GM12872 (cell line): ENCODE data around the gene GNG3.

Experiments
- CTCF ChIP-seq: IDR thresholded peaks from 3 replicates; pipeline ENCODE4 v1.5.1; 2011; ENCODE audit warnings: low read depth, mild to moderate bottlenecking, low read length, moderate library complexity; ENCODE audit not compliant: insufficient read depth

The GNG3 gene

DNA sequence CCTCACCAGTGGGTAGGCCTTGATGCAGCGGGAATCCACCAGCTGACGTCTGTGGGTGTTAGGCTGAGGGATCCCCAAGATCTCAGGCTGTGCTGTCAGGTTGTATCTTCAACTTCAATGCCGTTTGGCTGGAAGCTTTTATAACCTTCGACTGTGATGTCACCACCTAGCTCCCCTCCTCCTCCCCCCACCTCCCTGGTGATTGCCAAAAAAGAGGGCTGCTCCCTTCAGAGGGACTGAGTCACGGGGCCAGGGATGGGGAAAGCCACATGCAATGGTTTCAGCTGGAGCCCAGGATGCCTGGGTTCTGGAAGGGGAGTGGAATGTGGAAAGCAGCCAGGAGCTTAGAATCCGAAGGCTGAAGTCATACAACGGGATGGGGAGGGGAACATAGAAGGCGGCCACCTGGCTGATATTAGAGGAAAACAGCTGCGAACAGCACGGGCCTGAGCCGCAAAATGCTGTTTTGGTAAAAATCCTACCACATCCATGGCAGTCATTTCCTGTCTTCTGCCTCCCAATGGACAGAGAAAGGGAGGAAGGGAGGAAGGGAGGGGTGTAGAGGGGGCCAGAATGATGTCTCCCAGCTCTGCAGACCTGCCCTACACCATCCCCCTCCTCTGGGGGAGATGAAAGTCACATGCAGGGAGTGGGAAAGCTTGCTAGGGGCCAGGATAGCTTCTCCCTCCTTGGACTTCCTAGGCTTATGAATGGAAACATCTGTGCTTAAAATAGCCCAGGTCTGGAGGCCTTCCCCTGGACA is 17.9 kb upstream of the GNG3 start, which contains the start of gene LRRN4CL:
Gene LRRN4CL (minus strand): TSS at position 110 of the 763 bp plus-strand sequence. CDS start 1,022 bp downstream, outside the sequence.
- no peak for TF ChIP-seq CTCF

- TF ChIP-seq CTCF = peak; percentile 88
Measured at GRCh38 chr11:62694455-62695167, 12.9 kb upstream of the GNG3 start.

DNA sequence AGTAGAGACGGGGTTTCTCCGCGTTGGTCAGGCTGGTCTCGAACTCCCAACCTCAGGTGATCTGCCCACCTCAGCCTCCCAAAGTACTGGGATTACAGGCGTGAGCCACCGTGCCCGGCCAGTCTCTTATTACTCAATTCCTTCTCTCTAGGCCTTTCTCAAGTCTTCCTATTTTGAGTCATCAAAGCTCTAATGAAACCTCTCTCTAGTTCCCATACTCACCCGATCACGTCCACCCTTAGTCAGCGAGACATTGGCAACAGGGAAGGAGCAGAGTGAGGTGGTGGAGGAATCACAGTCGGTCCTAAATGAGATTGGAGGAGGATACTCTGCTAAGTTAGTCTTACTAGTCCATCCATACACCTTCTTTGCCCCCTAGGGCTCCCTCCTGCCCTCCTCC is 5.2 kb upstream of the GNG3 start:
- TF ChIP-seq CTCF = no peak

DNA sequence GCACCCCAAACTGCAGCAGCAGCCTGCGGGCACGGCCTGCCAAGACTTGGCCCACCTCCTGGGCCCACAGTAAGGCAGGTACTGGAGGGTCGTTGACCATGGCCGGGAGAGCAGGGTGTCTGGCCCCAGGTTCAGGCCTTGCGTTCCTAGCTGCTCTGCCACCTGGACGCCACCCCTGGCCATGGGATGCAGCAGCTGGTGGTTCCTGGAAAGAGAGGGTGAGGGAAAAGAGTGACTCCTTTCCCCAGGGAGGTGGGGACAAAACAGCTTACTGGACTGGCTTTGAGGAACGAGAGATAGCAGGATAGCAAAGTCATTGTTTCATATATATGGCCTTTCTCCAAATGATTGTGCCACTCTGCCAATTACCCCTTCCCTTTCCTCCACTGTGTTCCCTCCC is 2.1 kb upstream of the GNG3 start:
- no peak for TF ChIP-seq CTCF

GRCh38 chr11:62705880-62706849 is 1.3 kb upstream of the GNG3 start:
- TF ChIP-seq CTCF = no peak

GRCh38 chr11:62706850-62707247 is 627 bp upstream of the GNG3 start:
- TF ChIP-seq CTCF = no peak

GRCh38 chr11:62708392-62708791 is 916 bp downstream of the GNG3 start:
- no peak for TF ChIP-seq CTCF
